ENCODE measurements around the gene RFPL3.
"Not testable (repeated sequence)": the region's sequence is repeated elsewhere in the genome, so short reads cannot be mapped to it uniquely, and the experiment has no call there.

The RFPL3 gene

DNA sequence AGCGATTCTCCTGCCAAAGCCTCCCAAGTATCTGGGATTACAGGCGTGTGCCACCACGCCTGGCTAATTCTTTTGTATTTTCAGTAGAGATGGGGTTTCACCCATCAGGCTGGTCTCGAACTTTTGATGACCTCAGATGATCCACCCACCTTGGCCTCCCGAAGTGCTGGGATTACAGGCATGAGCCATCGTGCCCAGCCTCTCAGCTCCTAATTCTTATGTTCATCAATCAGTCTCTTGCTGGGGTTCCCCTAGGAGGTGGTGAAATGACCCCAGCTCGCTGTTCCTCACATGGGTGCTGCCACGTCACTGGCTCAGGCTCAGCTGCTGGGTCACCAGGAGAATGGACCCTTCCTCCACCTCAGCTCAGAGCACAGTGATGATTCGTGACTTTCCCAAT is at the start of gene RFPL3:
RFPL3 (plus strand) TSS at position 301 of the 400 bp plus-strand sequence. CDS start 205 bp downstream, outside the sequence.
- DNase-seq: not testable (repeated sequence)

DNA sequence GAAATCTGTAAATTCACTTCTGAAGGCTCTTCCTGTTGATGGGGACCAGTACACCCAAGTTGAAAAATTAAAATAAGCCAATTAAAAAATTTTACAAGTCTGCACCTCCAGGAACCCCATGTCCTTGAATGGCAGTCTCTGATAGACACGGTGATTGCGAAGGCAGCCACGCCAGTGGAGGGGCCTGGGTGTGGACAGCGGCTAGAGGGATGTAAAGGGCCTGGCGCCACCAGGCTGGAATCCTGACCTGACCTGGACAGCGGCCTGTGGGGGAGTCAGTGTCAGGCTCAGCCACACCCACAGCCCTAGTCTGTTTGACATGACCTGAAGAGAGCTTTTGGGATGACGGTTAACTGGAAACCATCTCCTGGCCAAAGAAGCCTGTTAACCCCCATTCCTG is 49.5 kb upstream of the RFPL3 start:
- DNase-seq: no peak

DNA sequence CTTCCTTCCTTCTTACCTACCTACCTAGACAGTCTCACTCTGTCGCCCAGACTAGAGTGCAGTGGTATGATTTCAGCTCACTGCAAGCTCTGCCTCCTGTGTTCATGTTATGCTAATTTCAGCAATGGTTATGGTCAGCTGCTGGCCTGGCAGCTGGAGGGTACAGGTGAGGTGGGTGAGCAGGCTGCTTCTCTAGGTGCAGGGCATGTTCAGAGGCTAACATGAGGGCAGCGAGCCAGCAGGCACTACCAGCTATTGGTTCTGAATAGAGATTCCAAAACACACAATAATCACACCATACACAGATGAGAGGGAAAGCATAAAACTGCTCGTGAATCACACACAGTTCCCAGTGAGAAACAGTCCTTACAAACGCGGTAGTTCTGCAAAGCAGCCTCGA is 48.7 kb upstream of the RFPL3 start:
- no peak for DNase-seq

DNA sequence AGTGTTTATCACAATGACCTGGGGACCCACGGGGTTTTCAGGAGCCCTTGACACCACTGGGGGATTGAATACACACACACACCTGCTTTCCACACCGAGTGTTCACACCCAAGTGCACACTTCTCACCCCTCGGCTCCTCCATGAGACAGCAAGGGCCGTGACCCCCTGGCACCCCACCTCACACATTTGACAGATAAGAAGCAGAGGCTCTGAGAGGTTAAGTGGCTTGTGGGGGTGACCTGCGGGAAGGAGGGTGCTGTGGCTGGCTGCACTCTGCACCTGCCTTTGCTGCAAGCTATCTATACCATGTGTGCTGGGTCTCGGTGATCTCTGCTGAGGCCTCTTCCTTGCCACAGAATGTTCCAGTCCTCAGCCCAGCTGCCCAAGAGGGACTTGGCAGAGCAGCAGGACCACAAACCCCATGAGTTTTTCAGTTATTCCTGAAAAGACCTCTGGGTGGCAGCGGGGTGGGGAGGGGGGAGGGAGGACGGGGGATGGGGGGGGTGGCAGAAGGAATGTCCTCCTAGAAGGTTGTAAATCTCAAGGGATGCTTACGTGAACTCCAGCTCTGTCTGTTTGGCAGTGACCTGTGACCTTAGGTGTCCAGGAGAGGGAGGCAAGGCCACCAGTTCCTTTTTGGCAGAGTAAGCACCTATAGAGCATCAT is 47.9 kb upstream of the RFPL3 start:
- no peak for DNase-seq

GRCh38 chr22:32310777-32311176 is 46.9 kb upstream of the RFPL3 start:
- DNase-seq: no peak

- peak; percentile 51 for DNase-seq
These were observed 46.1 kb upstream of the RFPL3 start for GRCh38 chr22:32311551-32312071.

GRCh38 chr22:32312748-32313147 is 44.9 kb upstream of the RFPL3 start:
- no peak for DNase-seq

- DNase-seq: no peak
These were observed 44.1 kb upstream of the RFPL3 start for GRCh38 chr22:32313532-32313931.

- DNase-seq: no peak
These were observed 40.1 kb upstream of the RFPL3 start for GRCh38 chr22:32317524-32317923.

GRCh38 chr22:32318361-32318760 is 39.3 kb upstream of the RFPL3 start:
- DNase-seq: no peak

- DNase-seq: no peak
These were observed 37.7 kb upstream of the RFPL3 start for GRCh38 chr22:32319861-32320406.

GRCh38 chr22:32322986-32323385 is 34.7 kb upstream of the RFPL3 start:
- no peak for DNase-seq

DNA sequence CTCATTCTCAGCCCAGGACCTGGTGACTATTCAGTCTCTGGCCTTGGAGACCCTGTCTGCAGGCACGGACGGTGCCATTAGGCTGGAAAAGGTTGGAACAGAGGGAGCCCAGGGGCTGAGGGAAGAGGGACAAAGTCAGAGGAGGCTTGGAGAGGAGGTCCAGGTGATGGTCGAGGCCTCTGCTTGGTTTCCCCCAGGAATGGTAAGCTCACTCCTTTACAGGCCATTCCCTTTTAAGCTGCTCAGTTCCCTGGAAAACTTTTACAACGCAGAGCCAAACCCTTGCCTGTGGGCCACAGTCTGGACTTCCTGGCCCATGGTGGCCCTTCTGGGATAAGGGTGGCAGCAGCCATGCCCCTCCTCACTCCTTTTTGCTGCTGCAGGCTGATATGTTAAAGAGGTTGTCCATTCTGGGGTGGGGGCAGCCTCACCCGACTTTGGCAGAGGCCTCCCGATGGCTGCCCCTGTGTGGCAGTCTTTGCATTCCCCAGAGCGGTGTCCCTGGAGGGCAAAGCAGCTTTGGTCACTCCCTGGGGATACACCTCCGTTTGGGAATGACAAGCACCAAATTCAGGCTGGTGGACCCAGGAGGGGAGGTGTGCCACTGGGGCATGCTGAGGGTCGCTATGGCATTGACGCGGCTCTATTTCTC is 34.0 kb upstream of the RFPL3 start:
- no peak for DNase-seq

- DNase-seq: no peak
These were observed 32.9 kb upstream of the RFPL3 start for GRCh38 chr22:32324505-32325415.

- DNase-seq: no peak
These were observed 32.3 kb upstream of the RFPL3 start for GRCh38 chr22:32325416-32325801.

- no peak for DNase-seq
These were observed 31.8 kb upstream of the RFPL3 start for GRCh38 chr22:32325811-32326237.

- DNase-seq: no peak
These were observed 31.0 kb upstream of the RFPL3 start for GRCh38 chr22:32326647-32327046.

- no peak for DNase-seq
These were observed 30.6 kb upstream of the RFPL3 start for GRCh38 chr22:32327066-32327465.

- no peak for DNase-seq
These were observed 30.0 kb upstream of the RFPL3 start for GRCh38 chr22:32327596-32328171.

DNA sequence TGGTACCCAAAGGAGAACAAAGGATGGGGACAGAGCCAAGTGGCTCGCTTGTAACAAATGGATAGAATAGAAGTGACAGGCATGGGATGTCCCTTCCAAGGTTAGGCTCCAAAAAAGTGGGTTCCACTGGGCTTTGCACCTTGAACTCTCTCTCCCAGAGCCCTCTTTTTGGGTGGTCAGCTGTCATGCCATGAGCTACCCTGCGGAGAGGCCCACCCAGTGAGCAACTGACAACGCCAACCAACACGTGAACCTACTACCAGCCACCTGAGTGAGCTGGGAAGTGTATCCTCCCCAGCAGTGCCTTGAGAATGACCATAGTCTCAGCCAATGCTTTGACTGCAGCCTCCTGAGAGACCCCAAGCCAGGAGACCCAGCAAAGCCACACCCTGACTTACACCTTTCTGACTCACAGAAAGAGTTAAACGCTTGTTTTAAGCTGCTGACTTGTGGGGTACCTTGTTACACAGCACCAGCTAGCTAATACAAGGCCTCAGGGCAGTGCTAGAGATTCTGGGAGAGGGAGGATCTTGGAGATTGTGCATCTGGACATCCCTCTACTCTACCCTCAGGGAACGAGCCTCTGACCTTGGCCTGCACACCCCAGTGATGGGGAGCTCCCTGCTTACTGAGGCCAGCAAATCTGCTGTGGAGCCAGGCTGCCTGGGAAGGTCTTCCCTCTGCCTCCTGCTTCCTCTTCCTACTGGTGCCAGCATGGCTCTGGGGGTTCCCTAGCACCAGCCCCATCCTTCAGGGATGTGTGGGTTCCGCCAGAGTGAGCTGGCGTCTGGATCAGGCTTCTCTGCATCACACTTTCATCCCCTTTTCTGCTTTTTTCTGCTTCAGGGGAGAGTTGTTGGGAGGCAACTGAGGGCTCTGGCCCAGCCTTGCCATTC is 29.1 kb upstream of the RFPL3 start:
- no peak for DNase-seq

DNA sequence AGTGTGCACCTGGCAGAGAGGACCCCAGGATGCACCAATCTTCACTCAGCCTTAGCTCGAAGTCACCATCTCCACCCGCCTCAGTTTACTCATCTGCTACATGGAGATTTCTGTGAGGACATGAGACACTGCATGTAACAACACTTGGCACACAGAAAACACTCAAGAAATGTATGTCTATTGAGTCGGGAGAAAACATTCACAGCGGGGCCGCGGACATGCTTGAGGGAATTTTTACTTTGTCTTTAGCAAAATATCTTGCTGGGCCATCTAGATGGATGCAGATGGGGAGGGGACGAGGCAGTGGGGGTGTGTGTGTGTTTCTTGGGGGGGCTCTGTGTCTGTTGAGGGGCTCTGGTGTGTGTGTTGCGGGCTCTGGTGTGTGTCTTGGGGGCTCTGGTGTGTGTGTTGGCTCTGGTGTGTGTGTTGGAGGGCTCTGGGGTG is 28.4 kb upstream of the RFPL3 start:
- no peak for DNase-seq

Measured in NCI-H2171 treated with DMSO at 0.1 percent for 48 hours (cell line).